HG02852 (cell line): ENCODE measurements around the gene ATP8A1.
A peak's percentile ranks its signal among the peaks of the same experiment; 100 is the strongest.
"Not testable (repeated sequence)": the region's sequence is repeated elsewhere in the genome, so short reads cannot be mapped to it uniquely, and the experiment has no call there.

Experiments
- ATAC-seq: cut with Tn5 transposase; IDR thresholded peaks from one replicate; pipeline ENCODE4 v1.9.1; 2021; ENCODE audit warnings: mild to moderate bottlenecking, moderate library complexity; ENCODE audit not compliant: unreplicated experiment

The ATP8A1 gene

GRCh38 chr4:42377497-42377896 lies 279.4 kb downstream of the ATP8A1 start:
- ATAC-seq, result no peak

DNA sequence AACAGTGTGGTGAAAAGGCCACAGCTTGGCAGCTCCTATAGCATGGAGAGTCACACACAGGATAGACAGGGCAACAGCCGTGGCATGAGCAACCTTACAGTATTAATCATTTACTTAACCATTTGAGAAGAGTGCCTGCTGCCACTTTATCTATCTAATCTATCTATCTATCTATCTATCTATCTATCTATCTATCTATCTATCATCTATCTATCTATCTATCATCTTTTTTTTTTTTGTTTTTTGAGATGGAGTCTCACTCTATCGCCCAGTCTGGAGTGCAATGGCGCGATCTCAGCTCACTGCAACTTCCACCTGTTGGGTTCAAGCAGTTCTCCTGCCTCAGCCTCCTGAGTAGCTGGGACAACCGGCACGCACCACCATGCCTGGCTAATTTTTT lies 284.6 kb downstream of the ATP8A1 start:
- not testable (repeated sequence) for ATAC-seq

DNA sequence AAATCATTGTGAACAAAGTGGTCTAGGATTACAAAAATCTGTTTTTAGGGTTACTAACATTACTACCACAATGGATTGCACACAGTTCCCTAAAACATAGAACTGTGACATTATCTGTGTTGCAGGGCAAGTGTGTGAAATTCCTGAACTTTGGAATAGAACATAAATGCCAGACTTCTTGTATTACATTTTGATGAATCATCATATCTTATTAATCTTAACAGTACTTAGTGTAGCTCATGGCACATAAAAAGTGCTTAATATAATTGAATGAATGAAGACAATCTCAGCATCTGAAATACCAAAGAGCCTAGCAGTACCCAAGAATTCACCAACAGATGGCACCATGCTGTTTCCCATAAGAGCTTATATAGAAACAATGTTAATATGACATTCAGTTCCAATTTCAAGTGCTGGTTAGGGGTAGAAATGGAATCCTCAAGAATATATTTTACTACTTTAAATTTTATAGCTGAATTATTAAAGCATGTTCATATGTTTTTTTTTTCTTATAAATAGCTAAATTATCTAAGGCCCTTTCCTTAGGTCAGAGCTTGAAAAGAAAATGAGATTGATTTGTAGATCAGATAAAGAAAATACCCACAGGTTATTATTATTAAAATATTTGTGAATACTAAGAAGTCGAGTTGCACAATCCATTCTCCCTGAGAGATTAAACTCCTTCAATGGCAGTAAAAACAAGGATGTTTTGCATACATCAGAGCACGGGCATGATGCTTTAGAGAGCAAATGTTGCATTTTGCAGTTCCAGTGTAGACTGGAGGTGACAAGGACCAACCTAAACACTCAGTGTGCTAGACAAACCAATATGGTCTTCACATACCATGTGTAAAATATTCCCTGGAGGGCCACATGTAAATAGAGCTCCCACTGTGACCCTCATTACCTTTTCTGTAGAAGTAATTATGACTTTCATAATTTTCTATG lies 285.3 kb downstream of the ATP8A1 start:
- peak; percentile 56 for ATAC-seq

- ATAC-seq, result no peak
Measured at GRCh38 chr4:42369489-42369888, 287.4 kb downstream of the ATP8A1 start.

GRCh38 chr4:42366959-42367358 lies 289.9 kb downstream of the ATP8A1 start:
- no peak for ATAC-seq

DNA sequence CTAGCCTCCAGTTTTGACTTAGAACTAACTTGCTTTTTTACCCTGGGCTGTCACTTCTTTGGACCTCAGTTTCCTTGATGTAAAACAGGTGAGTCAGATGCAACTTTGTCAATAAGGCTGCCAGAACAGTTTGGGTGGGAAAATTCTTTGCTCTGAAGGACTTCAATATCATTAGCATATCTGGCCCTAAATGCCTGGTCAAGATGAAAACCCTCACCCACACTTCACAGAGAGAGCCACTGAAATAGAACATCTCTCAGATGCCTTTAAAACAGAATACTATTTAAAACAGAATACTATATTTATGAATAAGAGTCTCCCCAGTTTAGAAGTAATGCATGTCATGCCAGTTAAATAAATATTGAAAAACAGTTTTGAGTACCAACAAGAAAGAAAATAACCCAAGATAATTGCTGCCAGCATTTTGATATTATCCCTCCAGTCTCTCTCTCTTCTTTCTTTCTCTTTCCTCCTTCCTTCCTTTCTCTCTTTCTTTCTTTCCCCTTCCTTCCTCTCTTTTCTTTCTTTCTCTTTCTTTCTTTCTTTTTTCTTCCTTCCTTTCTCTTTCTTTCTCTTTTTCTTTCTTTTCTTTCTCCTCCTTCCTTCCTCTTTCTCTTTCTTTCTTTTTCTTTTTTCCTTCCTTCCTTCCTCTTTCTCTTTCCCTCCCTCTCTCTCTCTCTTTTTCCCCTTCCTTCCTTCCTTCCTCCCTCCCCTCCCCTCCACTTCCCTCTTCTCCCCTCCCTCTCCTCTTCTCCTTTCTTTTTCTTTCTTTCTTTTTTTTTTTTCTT lies 292.4 kb downstream of the ATP8A1 start:
- ATAC-seq, result no peak

DNA sequence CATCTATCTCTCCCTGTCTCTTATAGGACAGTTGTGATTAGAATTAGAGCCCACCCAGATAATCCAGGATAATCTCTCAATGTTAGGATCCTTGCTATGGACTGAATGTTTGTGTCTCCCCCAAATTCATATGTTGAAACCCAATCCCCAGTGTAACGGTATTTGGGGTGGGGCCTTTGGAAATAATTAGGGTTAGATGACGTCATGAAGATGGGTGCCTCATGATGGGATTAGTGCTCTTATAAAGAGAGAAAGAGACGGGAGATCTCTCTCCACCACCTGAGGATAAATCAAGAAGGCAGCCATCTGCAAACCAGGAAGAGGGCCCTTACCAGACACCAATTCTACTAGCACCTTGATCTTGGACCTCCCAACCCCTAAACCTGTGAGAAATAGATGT lies 293.3 kb downstream of the ATP8A1 start:
- ATAC-seq, result no peak

GRCh38 chr4:42362591-42362990 lies 294.3 kb downstream of the ATP8A1 start:
- no peak for ATAC-seq

DNA sequence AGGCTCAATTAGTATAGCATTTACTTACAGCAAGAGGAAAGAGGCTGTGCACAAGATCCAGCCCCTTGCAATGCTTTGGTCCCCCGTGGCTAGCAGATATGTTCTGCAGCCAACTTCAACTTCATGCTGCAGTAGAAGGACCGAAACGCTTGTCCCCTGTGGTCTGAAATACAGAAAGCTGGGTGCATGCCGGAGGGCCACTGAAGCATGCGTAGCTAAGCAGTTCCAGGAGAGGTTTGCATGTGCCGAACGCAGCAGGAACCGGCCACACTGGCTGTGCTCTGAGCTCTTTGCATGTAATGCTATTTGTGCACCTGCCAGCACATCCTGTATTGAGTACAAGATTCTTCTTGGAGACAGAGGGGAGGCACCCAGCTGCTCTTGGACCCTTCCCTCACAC lies 295.4 kb downstream of the ATP8A1 start:
- ATAC-seq, result no peak

DNA sequence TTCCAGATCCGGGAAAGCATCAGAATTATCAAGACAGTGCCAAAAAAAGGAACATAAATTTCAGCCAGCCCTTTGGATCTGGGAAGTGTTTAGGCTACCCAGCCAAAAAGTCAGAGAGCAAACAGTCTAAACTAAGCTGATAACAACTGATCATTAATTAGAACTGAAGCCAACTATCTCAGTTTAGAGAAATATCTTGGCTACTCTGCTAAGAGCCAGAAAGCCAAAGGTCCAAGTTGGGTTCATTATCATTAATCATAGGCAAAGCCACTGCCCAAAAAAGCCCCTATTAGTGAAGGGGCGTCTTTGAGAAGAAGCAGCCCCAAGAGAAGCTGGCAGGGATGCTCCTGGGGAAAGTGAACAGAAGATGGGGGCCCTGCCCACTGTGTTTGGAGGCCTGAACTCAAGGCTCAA lies 296.6 kb downstream of the ATP8A1 start:
- ATAC-seq, result no peak

DNA sequence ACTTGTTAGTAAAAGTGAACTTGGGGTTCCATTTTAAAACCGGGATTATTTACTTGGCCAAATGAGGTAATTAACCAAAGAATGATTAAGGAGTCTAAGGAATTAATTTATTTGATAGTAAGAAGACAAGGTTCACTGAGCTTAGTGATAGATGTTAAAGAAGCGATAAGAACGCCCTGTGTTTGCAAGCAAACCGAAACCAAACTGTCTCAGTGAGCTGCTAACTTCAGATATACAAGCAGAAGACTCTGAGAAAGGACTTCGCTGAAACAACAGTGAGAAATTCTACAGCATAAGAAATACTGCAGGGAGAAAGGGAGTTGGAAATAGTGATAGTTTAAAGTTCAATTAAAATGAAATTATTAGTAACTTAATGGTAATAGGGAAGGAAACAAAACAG lies 297.2 kb downstream of the ATP8A1 start:
- no peak for ATAC-seq
